Measurements from ENCODE around the gene TSHZ1.

TSHZ1 gene

DNA sequence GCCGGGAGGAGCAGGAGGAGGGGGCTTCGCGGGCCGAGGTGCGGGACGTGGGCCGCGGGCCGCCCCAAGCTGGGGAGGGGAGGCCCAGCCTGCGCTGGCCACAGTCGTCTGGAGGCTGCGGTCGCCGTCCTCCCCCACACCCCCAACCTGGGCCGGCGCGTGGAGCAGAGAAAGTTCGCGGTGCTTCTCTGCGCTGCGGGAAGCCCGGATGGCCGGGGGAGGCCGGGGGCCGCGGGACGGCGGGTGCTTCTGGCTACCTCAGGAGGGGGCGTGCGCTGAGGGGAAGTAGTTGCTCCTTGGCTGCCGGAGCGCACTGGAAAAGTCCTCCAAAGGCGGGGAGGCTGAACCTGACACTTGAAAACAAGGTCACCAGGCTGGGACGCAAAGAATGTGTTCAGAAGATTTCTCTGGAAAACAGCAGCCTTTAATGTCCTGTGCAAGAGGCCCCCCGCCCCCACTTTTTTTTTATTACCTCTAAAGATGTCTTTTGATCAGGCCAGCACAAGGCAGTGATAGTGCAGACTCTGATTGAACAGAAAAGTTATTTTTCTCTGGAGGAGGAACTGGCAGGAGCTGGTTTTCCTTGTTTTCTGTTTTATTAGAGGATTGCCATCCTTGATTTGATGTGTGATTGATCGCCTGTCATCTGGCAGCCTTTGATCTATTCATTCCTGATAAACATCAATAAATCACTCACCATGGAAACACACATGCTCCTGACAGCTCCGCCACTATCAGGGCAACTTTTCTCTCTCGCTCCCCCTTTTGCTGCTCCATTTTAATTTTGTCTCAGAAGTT lies 1.6 kb downstream of the TSHZ1 start:
- H3K27me3 ChIP-seq (ENCODE audit: control insufficient read depth, insufficient read depth, low read length) = peaks cover 58% of the 10 kb centered on the region
- H3K36me3 ChIP-seq (ENCODE audit: control insufficient read depth, insufficient read depth, low read length) = no peaks in the 10 kb centered on the region
- H3K4me1 ChIP-seq (ENCODE audit: control insufficient read depth, insufficient read depth, low read length) = peaks cover 9% of the 10 kb centered on the region
- H3K9ac ChIP-seq (ENCODE audit: low read depth, low read length) = no peak overlapping the region
- no peaks in the 10 kb centered on the region for H3K9me3 ChIP-seq (ENCODE audit: control insufficient read depth, insufficient read depth, low read length)
- H3K4me3 ChIP-seq (ENCODE audit: low read depth, low read length) = peak overlapping the region; percentile 46

DNA sequence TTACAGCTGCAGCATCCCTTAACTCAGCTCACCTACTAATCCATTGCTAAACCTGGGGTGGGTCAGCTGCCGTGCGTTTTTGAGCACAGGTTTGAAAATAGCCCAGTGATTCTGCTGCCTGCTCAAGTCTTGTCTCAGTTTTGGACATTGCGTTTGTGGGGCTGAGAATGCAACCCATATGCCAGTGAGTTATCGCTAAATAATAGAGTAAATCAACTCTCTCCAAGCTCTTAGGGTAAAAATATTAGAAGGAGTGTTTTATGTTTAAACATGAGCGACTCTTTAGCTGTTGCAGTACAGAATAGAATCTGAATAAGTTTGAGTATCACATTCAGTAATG lies 2.1 kb downstream of the TSHZ1 start:
- Histone ChIP-seq H3K36me3 (ENCODE audit: control insufficient read depth, insufficient read depth, low read length) (no peaks in the 10 kb centered on the region), H3K27me3 (ENCODE audit: control insufficient read depth, insufficient read depth, low read length) (peaks cover 52% of the 10 kb centered on the region), H3K9me3 (ENCODE audit: control insufficient read depth, insufficient read depth, low read length) (no peaks in the 10 kb centered on the region), H3K4me3 (ENCODE audit: low read depth, low read length) (no peak overlapping the region), H3K9ac (ENCODE audit: low read depth, low read length) (no peak overlapping the region), H3K4me1 (ENCODE audit: control insufficient read depth, insufficient read depth, low read length) (peaks cover 4% of the 10 kb centered on the region)

- Histone ChIP-seq H3K4me1 (ENCODE audit: control insufficient read depth, insufficient read depth, low read length) (peaks cover 4% of the 10 kb centered on the region), H3K9ac (ENCODE audit: low read depth, low read length) (no peak overlapping the region), H3K36me3 (ENCODE audit: control insufficient read depth, insufficient read depth, low read length) (no peaks in the 10 kb centered on the region), H3K9me3 (ENCODE audit: control insufficient read depth, insufficient read depth, low read length) (no peaks in the 10 kb centered on the region), H3K27me3 (ENCODE audit: control insufficient read depth, insufficient read depth, low read length) (peaks cover 46% of the 10 kb centered on the region), H3K4me3 (ENCODE audit: low read depth, low read length) (no peak overlapping the region)
These were observed 3.2 kb downstream of the TSHZ1 start for GRCh38 chr18:75213611-75214331.

- H3K27me3 ChIP-seq (ENCODE audit: control insufficient read depth, insufficient read depth, low read length) = peaks cover 46% of the 10 kb centered on the region
- H3K36me3 ChIP-seq (ENCODE audit: control insufficient read depth, insufficient read depth, low read length) = no peaks in the 10 kb centered on the region
- no peak overlapping the region for H3K9ac ChIP-seq (ENCODE audit: low read depth, low read length)
- H3K4me1 ChIP-seq (ENCODE audit: control insufficient read depth, insufficient read depth, low read length) = peaks cover 4% of the 10 kb centered on the region
- no peaks in the 10 kb centered on the region for H3K9me3 ChIP-seq (ENCODE audit: control insufficient read depth, insufficient read depth, low read length)
- H3K4me3 ChIP-seq (ENCODE audit: low read depth, low read length) = no peak overlapping the region
These were observed 3.7 kb downstream of the TSHZ1 start for GRCh38 chr18:75214332-75214690.

DNA sequence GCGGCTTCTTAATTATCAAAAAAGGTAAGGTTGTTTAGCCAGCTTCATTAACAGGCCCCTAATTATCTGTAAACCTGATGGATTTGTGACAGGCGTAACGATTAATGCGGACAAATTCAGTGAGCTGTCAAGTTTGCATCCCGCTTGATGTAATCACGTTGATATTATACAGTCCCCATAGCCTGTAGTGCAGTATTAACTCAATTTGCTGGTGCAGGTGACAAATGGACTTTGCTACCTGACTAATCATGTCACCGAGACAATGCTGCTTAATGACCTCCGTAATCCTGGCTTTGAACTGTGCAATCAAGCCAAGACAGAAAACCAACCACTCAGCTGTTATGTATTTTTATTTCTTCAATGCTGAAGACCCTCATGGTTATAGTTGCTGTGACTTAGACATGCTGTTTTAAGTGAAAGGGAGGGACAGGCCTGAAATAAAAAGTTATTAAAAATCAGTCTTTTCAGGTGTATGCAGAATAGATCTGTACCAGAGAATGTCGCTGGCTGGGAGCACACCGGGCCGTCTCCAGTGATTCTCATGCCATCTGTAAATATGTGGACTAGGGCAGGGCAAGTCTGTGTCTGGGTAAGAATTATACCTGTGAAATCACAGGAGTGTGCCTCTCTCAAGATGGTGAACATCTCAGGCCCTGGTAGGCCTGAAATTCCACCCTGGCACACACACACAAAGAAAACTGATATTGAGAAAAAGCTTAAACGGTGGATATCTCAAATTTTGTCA lies 4.3 kb downstream of the TSHZ1 start:
- H3K9ac ChIP-seq (ENCODE audit: low read depth, low read length) = no peak overlapping the region
- H3K4me1 ChIP-seq (ENCODE audit: control insufficient read depth, insufficient read depth, low read length) = peaks cover 4% of the 10 kb centered on the region
- H3K4me3 ChIP-seq (ENCODE audit: low read depth, low read length) = no peak overlapping the region
- H3K36me3 ChIP-seq (ENCODE audit: control insufficient read depth, insufficient read depth, low read length) = no peaks in the 10 kb centered on the region
- H3K27me3 ChIP-seq (ENCODE audit: control insufficient read depth, insufficient read depth, low read length) = peaks cover 43% of the 10 kb centered on the region
- H3K9me3 ChIP-seq (ENCODE audit: control insufficient read depth, insufficient read depth, low read length) = no peaks in the 10 kb centered on the region

DNA sequence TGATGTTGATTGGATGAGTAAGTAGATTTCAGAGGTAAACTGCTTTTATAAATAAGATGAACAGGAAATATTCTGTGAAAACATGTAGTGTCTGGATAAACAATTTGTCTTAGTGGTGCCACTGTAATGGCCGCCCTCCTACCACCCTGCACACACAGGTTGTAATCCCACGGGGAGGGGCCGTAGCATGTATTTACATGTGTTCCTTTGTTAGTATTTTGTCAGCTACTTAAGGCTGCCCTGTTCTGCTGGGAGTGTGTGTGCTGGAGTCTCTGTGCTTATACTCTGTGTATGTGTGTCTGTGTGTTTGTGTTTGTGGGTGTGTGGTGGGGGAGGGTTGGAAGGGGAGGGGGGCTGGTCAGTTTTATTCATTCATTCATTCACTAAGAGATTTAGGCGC lies 5.1 kb downstream of the TSHZ1 start:
- H3K27me3 ChIP-seq (ENCODE audit: control insufficient read depth, insufficient read depth, low read length) = peaks cover 35% of the 10 kb centered on the region
- no peaks in the 10 kb centered on the region for H3K4me1 ChIP-seq (ENCODE audit: control insufficient read depth, insufficient read depth, low read length)
- H3K9me3 ChIP-seq (ENCODE audit: control insufficient read depth, insufficient read depth, low read length) = no peaks in the 10 kb centered on the region
- H3K9ac ChIP-seq (ENCODE audit: low read depth, low read length) = no peak overlapping the region
- no peaks in the 10 kb centered on the region for H3K36me3 ChIP-seq (ENCODE audit: control insufficient read depth, insufficient read depth, low read length)
- no peak overlapping the region for H3K4me3 ChIP-seq (ENCODE audit: low read depth, low read length)

DNA sequence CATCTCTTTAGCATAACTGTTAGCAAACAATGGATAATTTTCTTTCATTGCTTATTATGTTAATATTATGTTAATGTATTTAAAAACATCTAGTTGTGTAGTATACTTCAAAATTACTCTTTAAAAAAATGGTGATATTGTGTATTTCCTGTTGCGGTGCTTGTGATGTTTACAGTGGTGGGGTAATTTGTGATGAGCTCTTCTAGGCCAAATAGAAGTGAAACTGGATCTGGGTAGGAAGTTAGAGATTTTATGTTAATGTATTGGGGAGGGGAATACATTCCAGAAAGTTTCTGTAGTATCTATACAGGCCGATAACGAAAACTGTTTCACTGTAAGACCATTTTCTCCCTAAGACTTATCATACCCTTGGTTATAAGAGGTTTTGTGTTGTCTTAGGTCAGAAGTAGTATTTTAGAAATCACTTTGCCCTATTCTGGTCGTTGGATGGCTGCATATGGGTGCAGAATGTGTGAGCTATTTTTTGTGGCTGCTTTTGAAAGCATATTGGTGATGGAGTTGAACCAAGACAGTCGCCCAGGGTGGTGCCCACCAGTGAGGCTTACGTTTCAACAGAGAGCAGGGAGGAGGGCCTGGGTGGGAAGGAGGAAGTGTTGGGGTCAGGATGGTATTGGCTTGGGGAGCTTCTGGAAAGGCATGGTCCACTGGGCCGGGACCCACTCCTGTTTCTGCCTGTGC lies 5.8 kb downstream of the TSHZ1 start:
- Histone ChIP-seq H3K9ac (ENCODE audit: low read depth, low read length) (no peak overlapping the region), H3K9me3 (ENCODE audit: control insufficient read depth, insufficient read depth, low read length) (no peaks in the 10 kb centered on the region), H3K4me1 (ENCODE audit: control insufficient read depth, insufficient read depth, low read length) (no peaks in the 10 kb centered on the region), H3K27me3 (ENCODE audit: control insufficient read depth, insufficient read depth, low read length) (peaks cover 29% of the 10 kb centered on the region), H3K4me3 (ENCODE audit: low read depth, low read length) (no peak overlapping the region), H3K36me3 (ENCODE audit: control insufficient read depth, insufficient read depth, low read length) (no peaks in the 10 kb centered on the region)

DNA sequence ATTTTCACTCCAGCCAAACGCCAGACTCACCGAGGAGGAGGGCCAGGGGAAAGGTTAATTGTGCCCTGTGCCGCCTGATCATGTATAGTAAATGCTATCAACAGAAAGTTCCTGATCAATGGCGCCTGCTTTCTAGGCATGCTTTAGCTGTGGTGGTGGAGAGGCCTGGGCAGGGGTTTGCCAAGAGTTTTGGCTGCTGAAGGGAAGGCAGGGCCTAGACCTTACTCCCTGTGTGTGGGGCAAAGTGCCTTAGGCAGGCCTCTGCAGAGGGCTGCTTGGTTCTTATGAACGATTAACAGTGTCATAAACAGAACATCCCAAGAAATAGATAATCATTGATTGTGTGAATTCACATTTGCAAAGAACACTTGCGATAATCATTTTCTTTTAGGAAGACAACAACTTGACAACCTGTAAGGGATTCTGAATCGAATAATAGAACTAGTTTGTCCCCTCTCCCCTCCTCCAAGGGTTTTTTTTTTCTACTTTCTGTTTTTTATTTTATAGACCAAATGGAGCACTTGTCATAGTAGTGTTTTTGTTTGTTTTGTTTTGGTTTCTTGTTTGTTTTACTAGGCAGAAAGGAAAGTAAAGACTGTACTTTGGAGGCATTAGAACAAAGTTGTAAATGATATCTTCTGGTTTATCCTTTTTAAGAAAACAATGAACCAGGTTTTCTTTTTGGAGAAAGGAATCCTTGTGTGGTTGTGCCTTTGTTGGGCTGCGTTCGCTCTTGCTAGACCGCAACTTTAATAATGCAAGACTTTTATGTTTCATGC lies 6.5 kb downstream of the TSHZ1 start:
- Histone ChIP-seq H3K9ac (ENCODE audit: low read depth, low read length) (no peak overlapping the region), H3K27me3 (ENCODE audit: control insufficient read depth, insufficient read depth, low read length) (peaks cover 29% of the 10 kb centered on the region), H3K9me3 (ENCODE audit: control insufficient read depth, insufficient read depth, low read length) (no peaks in the 10 kb centered on the region), H3K36me3 (ENCODE audit: control insufficient read depth, insufficient read depth, low read length) (no peaks in the 10 kb centered on the region), H3K4me1 (ENCODE audit: control insufficient read depth, insufficient read depth, low read length) (no peaks in the 10 kb centered on the region), H3K4me3 (ENCODE audit: low read depth, low read length) (no peak overlapping the region)

DNA sequence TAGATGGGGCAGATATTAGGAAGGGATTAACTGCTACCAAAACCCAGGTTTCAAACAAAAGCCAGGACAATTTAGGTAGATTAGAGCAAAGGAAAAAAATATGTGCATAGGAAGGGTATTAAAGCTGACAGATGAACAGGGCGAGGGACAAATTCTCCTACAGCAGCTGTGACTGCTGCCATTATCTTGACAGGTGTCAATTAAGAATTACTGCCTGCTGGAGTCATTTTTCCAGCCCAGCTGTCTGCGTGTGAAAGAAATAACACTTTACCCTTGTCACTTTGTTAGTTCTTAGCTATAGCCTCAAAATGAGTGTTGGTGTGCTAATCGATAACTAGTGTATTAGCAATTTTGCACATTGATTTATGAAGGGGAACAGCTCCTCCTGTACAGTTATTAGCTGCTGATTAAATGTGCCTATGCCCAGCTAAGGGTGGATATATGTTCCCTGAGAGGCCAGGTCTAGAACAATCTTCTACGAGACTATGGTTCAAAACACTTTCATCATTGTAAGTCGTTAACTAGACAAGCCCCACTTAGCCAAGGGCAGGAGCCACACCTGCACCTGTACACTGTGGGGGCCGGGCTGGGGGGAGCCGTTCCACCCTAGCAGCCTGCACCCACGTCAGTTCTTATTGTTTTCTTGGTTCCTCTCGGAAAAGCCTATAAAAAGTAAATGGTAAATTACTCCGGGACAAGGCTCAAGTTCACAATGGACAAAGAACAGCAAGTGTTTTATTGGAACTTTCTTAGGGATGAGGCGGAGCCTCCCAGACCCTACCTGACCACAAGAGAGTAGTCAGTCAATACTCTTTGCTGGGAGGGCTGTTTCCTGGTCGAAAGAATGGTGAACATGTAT lies 7.7 kb downstream of the TSHZ1 start:
- no peak overlapping the region for H3K9ac ChIP-seq (ENCODE audit: low read depth, low read length)
- H3K4me3 ChIP-seq (ENCODE audit: low read depth, low read length) = no peak overlapping the region
- no peaks in the 10 kb centered on the region for H3K4me1 ChIP-seq (ENCODE audit: control insufficient read depth, insufficient read depth, low read length)
- H3K27me3 ChIP-seq (ENCODE audit: control insufficient read depth, insufficient read depth, low read length) = peaks cover 18% of the 10 kb centered on the region
- no peaks in the 10 kb centered on the region for H3K36me3 ChIP-seq (ENCODE audit: control insufficient read depth, insufficient read depth, low read length)
- H3K9me3 ChIP-seq (ENCODE audit: control insufficient read depth, insufficient read depth, low read length) = no peaks in the 10 kb centered on the region

DNA sequence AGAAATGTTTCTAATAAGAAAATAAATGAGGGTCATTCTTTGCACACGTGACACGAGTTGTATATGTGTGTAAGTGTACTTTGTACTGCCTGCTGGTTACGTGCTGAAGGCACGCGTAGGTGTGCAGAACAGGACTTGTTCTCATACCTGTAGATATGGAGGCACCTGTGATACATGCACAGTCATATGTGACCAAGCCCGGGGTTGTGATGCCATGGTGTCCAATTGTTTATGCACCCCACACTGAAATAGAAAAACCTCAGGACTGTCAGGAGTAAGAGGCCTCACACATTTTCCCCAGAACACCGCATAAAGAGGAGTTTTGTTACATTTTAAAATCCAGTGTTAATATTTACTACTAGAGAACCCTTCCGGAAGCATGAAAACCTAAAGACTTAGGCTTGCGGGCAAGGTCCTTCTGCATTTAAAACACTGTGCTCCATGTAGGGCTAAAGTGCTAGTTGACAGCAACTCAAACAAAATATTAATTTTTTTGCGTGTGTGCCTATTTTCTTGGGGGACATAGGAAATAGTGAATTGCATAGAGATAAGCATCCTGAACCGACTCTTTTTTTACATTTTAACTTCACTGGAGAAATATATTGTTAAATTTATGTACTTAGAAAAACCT lies 9.3 kb downstream of the TSHZ1 start:
- Histone ChIP-seq H3K4me1 (ENCODE audit: control insufficient read depth, insufficient read depth, low read length) (no peaks in the 10 kb centered on the region), H3K9me3 (ENCODE audit: control insufficient read depth, insufficient read depth, low read length) (no peaks in the 10 kb centered on the region), H3K27me3 (ENCODE audit: control insufficient read depth, insufficient read depth, low read length) (peaks cover 2% of the 10 kb centered on the region), H3K4me3 (ENCODE audit: low read depth, low read length) (no peak overlapping the region), H3K9ac (ENCODE audit: low read depth, low read length) (no peak overlapping the region), H3K36me3 (ENCODE audit: control insufficient read depth, insufficient read depth, low read length) (no peaks in the 10 kb centered on the region)

Measured in iPS-15b (cell line).